Heart left ventricle (tissue), 16 donors: ENCODE measurements around the gene CCNE1. TPM values are rescaled to one million over a fixed set of nuclear protein-coding genes. Genes with fewer than 3 reads are reported as not detected.

Source experiments
- ATAC-seq, 4 donors: fragments of 200-7000 bp; cut with Tn5 transposase; one replicate each; pipeline ENCODE4 v1.9.1; 2020 to 2022; ENCODE audit warnings: moderate library complexity in 4 of 4, mild to moderate bottlenecking in 3 of 4, moderate number of reproducible peaks in 1 of 4
- DNase-seq, 5 donors: peaks; one replicate each; pipeline ENCODE4 v3.0.0-alpha.2; 2020
- H3K27ac ChIP-seq, 12 donors: fragments of 200-600 bp; sonication (generic) in 4 of 12; one replicate each; pipeline versions ENCODE4 v1.5.0 to v1.8.0; 2016 to 2022; ENCODE audit warnings: mild to moderate bottlenecking in 2 of 12
- H3K27me3 ChIP-seq, 9 donors: fragments of 200-600 bp; sonication (generic) in 2 of 9; one replicate each; pipeline versions ENCODE4 v1.5.1 to v1.8.0; 2016 to 2022; ENCODE audit warnings: mild to moderate bottlenecking in 3 of 9
- H3K36me3 ChIP-seq, 9 donors: fragments of 200-600 bp; sonication (generic) in 2 of 9; one replicate each; pipeline versions ENCODE4 v1.5.0 to v1.8.0; 2018 to 2022; ENCODE audit warnings: mild to moderate bottlenecking in 2 of 9
- H3K4me1 ChIP-seq, 12 donors: fragments of 200-600 bp; sonication (generic) in 4 of 12; one replicate each; pipeline versions ENCODE4 v1.5.0 to v1.8.0; 2016 to 2022; ENCODE audit warnings: mild to moderate bottlenecking in 3 of 12
- H3K4me3 ChIP-seq, 12 donors: fragments of 200-600 bp; sonication (generic) in 4 of 12; one replicate each; pipeline versions ENCODE4 v1.5.0 to v1.8.0; 2017 to 2022; ENCODE audit warnings: mild to moderate bottlenecking in 9 of 12, moderate library complexity in 4 of 12
- H3K9me3 ChIP-seq, 12 donors: fragments of 200-600 bp; sonication (generic) in 4 of 12; one replicate each; pipeline versions ENCODE4 v1.5.0 to v1.8.0; 2016 to 2022; ENCODE audit warnings: mild to moderate bottlenecking in 1 of 12
- POLR2A ChIP-seq, 2 donors: fragments of 450-650 bp; IDR thresholded peaks; one replicate each; pipeline ENCODE4 v1.6.1; 2017; ENCODE audit warnings: antibody characterized with exemption in 2 of 2, mild to moderate bottlenecking in 2 of 2, moderate library complexity in 2 of 2
- WGBS, 4 donors: extraction: QIAGEN DNeasy Blood & Tissue Kit in 2 of 4; methylation state at CpG; one replicate each; pipeline versions ENCODE4 v1.1.5 to v1.1.7; 2013 to 2018; 5-methylcytosine and 5-hydroxymethylcytosine counted together
- intact Hi-C, 10 donors: fragments of 100-400 bp; cut with DNase I; formaldehyde crosslinking; loops; one replicate each; pipeline versions ENCODE4 v1.11.1 to v1.14.2; 2022
- polyA plus RNA-seq, 2 donors: library from polyadenylated mRNA; stranded (reverse); fragments of 200-250 nt; gene quantifications; one replicate each; pipeline ENCODE4 v1.2.3, GENCODE V29; 2013
- total RNA-seq, 9 donors: library from RNA; depleted of rRNA in 2 of 9; stranded (reverse); fragments of >200 nt in 2 of 9; fragmentation: NEBNext Ultra II Directional in 3 of 9; extraction: Animal tissue kit (Norgen Biotek cat#: 25700) in 3 of 9; gene quantifications; one replicate each; pipeline versions ENCODE4 v1.1.0 to v1.2.4, GENCODE V29; 2016 to 2023
- TF ChIP-seq, protein P1 (sequence below), 12 donors: fragments of 200-600 bp; sonication (generic) in 4 of 12; IDR thresholded peaks; one replicate each; pipeline versions ENCODE4 v1.5.0 to v1.8.0; 2018 to 2022; ENCODE audit warnings: antibody characterized with exemption in 12 of 12, mild to moderate bottlenecking in 5 of 12
- donor health status: ischemic (EF 13 %, LVEDD 7.1; RV severe dilation, severe dysfunction).
- donor health status: healthy with polysubstance abuse.
- donor health status: DM: no; HTN: yes; CAD: no.
- donor health status: DM: no; HTN: no; CAD: no.
- donor health status: ischemic (EF 25% LVEDD 6.9; RV normal size, moderate dysfunction).
- donor health status: ischemic (EF 25% LVEDD 5.7; RV mildly dilated, moderate dysfunction).
- donor health status: healthy.
- donor health status: DM: yes; HTN: yes; CAD: no.
- donor health status: ischemic (EF 35%, LVEDD 5.7; RV mildly dilated, moderate dysfunction).
- donor health status: nonischemic (EF 11% LVEDD 7.7; RV severe dilation, severe dysfunction).
- donor health status: DM: yes; HTN: yes; CAD: no.
- donor health status: PGD.
- donor health status: ischemic (EF 29% LVEDD 5.4; RV normal size, mild dysfunction).
- donor health status: nonischemic (EF 23%, LVEDD 6.1; RV moderate dilation, normal function).

CCNE1 gene
- total and polyA plus RNA-seq, 11 donors: 1.3 to 5.4 (median 2.5) TPM

DNA sequence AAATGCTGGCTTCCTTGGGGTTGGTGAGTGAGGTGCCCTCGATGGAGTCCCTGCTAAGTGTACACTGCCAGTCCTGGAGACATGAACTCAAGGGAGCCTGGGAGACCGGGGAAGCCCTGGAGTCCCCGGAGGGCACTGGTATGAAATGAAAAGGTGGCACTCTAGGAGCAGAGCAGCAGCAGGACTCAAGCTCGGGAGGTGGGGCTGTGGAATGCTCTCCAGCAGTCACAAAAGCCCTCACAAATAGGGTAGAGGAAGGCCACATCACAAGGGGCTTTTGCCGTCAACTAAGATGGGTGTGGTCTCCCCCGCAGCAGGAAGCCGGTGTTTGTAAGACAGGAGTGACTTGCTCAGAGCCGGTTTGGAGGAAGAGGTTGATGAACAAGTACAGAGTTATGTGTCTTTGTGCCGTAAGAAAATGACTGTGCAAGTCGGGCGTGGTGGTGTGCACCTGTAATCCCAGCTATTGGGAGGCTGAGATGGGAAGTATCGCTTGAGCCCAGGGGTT is 19.3 kb downstream of the CCNE1 start:
- TF ChIP-seq, protein P1, sequence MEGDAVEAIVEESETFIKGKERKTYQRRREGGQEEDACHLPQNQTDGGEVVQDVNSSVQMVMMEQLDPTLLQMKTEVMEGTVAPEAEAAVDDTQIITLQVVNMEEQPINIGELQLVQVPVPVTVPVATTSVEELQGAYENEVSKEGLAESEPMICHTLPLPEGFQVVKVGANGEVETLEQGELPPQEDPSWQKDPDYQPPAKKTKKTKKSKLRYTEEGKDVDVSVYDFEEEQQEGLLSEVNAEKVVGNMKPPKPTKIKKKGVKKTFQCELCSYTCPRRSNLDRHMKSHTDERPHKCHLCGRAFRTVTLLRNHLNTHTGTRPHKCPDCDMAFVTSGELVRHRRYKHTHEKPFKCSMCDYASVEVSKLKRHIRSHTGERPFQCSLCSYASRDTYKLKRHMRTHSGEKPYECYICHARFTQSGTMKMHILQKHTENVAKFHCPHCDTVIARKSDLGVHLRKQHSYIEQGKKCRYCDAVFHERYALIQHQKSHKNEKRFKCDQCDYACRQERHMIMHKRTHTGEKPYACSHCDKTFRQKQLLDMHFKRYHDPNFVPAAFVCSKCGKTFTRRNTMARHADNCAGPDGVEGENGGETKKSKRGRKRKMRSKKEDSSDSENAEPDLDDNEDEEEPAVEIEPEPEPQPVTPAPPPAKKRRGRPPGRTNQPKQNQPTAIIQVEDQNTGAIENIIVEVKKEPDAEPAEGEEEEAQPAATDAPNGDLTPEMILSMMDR (IDR thresholded peaks at IDR 0.05): no peak
- no peak for TF ChIP-seq POLR2A (IDR thresholded peaks at IDR 0.05)
- ATAC-seq (no peak), DNase-seq (no peak)
- intact Hi-C loops: no loop called here
- peaks cover 0 to 12% (median 0%) of the 10 kb centered on the region in 9 donors for H3K27me3 ChIP-seq
- H3K4me1 ChIP-seq: no peaks in the 10 kb centered on the region
- H3K27ac ChIP-seq: no peak overlapping the region
- no peaks in the 10 kb centered on the region for H3K9me3 ChIP-seq
- 50 to 59% (median 52%) methylated on average over 12 of the region's 12 CpGs for WGBS, 4 donors
- no peak overlapping the region for H3K4me3 ChIP-seq
- H3K36me3 ChIP-seq: no peaks in the 10 kb centered on the region

DNA sequence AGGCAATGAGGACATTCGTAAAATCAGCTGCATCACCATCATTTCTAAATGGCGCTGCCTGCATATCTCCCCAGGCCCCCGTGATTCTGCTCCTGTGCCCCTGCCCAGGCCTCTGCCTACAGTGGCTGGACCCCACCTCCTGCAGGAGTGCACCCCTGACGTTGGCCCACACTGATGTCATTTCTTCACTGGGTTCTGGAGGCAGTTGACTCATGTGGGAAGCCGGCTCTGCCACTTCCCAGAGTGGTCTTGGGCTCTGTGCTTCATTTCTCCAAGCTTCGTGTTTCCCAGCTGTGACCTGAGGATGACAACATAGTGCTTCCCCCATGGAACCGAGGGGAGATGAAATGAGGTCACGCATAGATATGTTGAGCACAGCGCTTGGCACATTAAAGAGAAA is 19.9 kb downstream of the CCNE1 start:
- WGBS, 4 donors: 69 to 76% (median 73%) methylated on average over 9 of the region's 9 CpGs
- H3K4me3 ChIP-seq: no peak overlapping the region
- H3K27ac ChIP-seq: no peak overlapping the region
- intact Hi-C loops: no loop called here
- DNase-seq (no peak), ATAC-seq (no peak)
- TF ChIP-seq, protein P1 (IDR thresholded peaks at IDR 0.05): no peak
- TF ChIP-seq POLR2A (IDR thresholded peaks at IDR 0.05): no peak
- H3K9me3 ChIP-seq: no peaks in the 10 kb centered on the region
- H3K36me3 ChIP-seq: no peaks in the 10 kb centered on the region
- H3K4me1 ChIP-seq: no peaks in the 10 kb centered on the region
- peaks cover 0 to 12% (median 0%) of the 10 kb centered on the region in 9 donors for H3K27me3 ChIP-seq

DNA sequence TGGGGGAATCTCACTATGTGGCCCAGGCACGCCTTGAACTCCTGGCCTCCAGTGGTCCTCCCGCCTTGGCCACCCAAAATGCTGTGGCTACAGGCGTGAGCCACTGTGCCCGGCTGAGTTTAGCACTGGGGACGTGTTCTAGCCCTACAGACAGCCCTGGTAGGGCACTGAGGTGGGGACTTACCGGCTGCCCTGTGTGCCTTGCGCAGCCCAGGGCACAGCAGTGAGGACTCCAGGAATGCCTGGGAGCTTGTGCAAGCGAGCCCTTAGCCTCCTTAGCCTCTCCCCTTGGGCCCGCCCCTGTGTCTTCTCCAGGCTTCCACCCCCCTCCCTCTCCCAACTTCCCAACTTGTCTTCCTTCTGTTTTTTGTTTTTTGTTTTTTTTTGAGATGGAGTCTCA is 21.0 kb downstream of the CCNE1 start:
- Histone ChIP-seq H3K9me3 (no peaks in the 10 kb centered on the region), H3K36me3 (no peaks in the 10 kb centered on the region), H3K4me1 (no peaks in the 10 kb centered on the region), H3K27me3 (peaks cover 0 to 12% (median 0%) of the 10 kb centered on the region in 9 donors), H3K4me3 (no peak overlapping the region), H3K27ac (no peak overlapping the region)
- ATAC-seq (no peak), DNase-seq (no peak)
- intact Hi-C loops: no loop called here
- TF ChIP-seq, protein P1 (IDR thresholded peaks at IDR 0.05): no peak
- no peak for TF ChIP-seq POLR2A (IDR thresholded peaks at IDR 0.05)
- 84 to 89% (median 85%) methylated on average over 9 of the region's 9 CpGs for WGBS, 4 donors

DNA sequence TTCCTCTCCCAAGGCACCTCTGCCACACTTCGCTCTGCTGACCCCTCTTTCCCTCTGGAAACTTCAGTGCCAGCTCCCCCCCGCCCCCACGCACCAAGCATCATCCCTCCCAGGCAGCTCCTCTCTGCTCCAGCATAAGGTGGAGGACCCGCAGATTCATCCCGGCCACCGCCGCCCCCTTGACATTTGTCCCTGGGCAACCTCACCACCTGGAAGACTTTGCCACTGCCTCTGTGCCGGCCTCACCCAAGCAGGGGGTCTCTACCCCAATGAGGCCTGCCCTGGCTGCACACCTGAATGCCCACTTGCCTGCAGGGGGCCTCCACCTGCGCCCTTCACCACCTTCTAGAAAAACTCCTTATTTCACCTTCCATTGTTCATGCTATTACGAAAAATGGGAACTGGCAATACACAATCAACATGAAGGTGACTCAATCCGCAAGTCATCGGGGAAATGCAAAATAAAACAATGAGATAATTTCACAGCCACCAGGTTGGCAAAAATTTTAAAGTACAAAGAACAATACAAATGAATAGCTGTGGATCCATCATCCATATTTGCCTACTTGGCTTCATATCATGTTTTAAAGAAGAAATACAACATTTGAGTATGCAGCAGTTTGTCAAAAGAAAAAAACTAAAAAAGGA is 21.9 kb downstream of the CCNE1 start:
- 86 to 90% (median 87%) methylated on average over 12 of the region's 12 CpGs for WGBS, 4 donors
- intact Hi-C loops: no loop called here

More for the DNA sequence above, 21.9 kb downstream of the CCNE1 start:
- H3K36me3 ChIP-seq: no peaks in the 10 kb centered on the region
- DNase-seq (no peak), ATAC-seq (no peak)
- peaks cover 0 to 12% (median 0%) of the 10 kb centered on the region in 9 donors for H3K27me3 ChIP-seq
- H3K4me1 ChIP-seq: no peaks in the 10 kb centered on the region
- no peak overlapping the region for H3K4me3 ChIP-seq
- no peaks in the 10 kb centered on the region for H3K9me3 ChIP-seq
- H3K27ac ChIP-seq: no peak overlapping the region
- no peak for TF ChIP-seq POLR2A (IDR thresholded peaks at IDR 0.05)
- TF ChIP-seq, protein P1 (IDR thresholded peaks at IDR 0.05): no peak
